B cell (primary cell): ENCODE data around the gene NSG1. TPM values are rescaled to one million over a fixed set of nuclear protein-coding genes. Genes with fewer than 3 reads are reported as not detected.

Source experiments
- ATAC-seq: fragments of 200-7000 bp; cut with Tn5 transposase; one replicate; pipeline ENCODE4 v1.10.0; 2021; ENCODE audit warnings: low read depth, mild to moderate bottlenecking, moderate number of reproducible peaks, moderate library complexity
- CTCF ChIA-PET: fragments of 350-600 bp; sonication (Branson Sonifier 250); formaldehyde crosslinking; loops from one replicate; lab custom pipeline; 2021; ENCODE audit warnings: antibody characterized with exemption, inconsistent platforms; lab: Charles Lee
- POLR2A ChIA-PET: fragments of 350-600 bp; sonication (Branson Sonifier 250); formaldehyde crosslinking; loops from one replicate; lab custom pipeline; 2021; ENCODE audit warnings: antibody characterized with exemption; lab: Charles Lee
- DNase-seq: peaks from one replicate; pipeline ENCODE4 v3.0.0; 2013
- H2AFZ ChIP-seq: 2 replicates; pipeline ENCODE4 v1.6.1; 2012; ENCODE audit warnings: mild to moderate bottlenecking, low read depth, low read length; ENCODE audit not compliant: insufficient read depth, poor library complexity, severe bottlenecking
- H3K27ac ChIP-seq, 2 donors: 1 replicate in 1 of 2; 2 replicates in 1 of 2; pipeline ENCODE4 v1.5.1; 2012 to 2013; ENCODE audit warnings: low read length in 2 of 2, mild to moderate bottlenecking in 2 of 2, moderate library complexity in 1 of 2
- H3K27me3 ChIP-seq, 4 experiments: fragments of 200-600 bp in 1 of 4; sonication (generic) in 1 of 4; replicated peaks in 1 of 4; 1 replicate in 2 of 4; 2 replicates in 2 of 4; pipeline versions ENCODE4 v1.6.1 to v1.7.0; 2013 to 2016; ENCODE audit warnings: low read length in 3 of 4, mild to moderate bottlenecking in 2 of 4, mixed read lengths in 1 of 4, moderate library complexity in 1 of 4; ENCODE audit not compliant: insufficient read depth in 4 of 4, control insufficient read depth in 3 of 4; ENCODE audit errors: control extremely low read depth in 1 of 4
- H3K36me3 ChIP-seq, 2 experiments: replicated peaks in 1 of 2; 1 replicate in 1 of 2; 2 replicates in 1 of 2; pipeline versions ENCODE4 v1.6.1 to v1.7.1; 2013; ENCODE audit warnings: low read length in 1 of 2; ENCODE audit not compliant: insufficient read depth in 2 of 2, control insufficient read depth in 1 of 2; ENCODE audit errors: control extremely low read depth in 1 of 2, extremely low read depth in 1 of 2
- H3K4me1 ChIP-seq, 2 donors: fragments of 200-600 bp in 1 of 2; sonication (generic) in 1 of 2; 1 replicate in 1 of 2; 2 replicates in 1 of 2; pipeline versions ENCODE4 v1.5.1 to v1.6.1; 2013 to 2017; ENCODE audit warnings: low read length in 2 of 2; ENCODE audit not compliant: control insufficient read depth in 2 of 2, insufficient read depth in 2 of 2
- H3K4me2 ChIP-seq: replicated peaks from 2 replicates; pipeline ENCODE3; 2012; ENCODE audit warnings: mild to moderate bottlenecking, low read depth, low read length; ENCODE audit not compliant: poor library complexity, severe bottlenecking
- H3K4me3 ChIP-seq, 5 experiments: fragments of 200-600 bp in 1 of 5; sonication (generic) in 1 of 5; 1 replicate in 3 of 5; 2 replicates in 2 of 5; pipeline versions ENCODE4 v1.5.1 to v1.7.0; 2011 to 2016; ENCODE audit warnings: low read length in 4 of 5, mild to moderate bottlenecking in 4 of 5, low read depth in 2 of 5, control low read depth in 1 of 5, moderate library complexity in 1 of 5; ENCODE audit not compliant: insufficient read depth in 1 of 5; ENCODE audit errors: control extremely low read depth in 1 of 5, extremely low read depth in 1 of 5
- H3K79me2 ChIP-seq: fragments of 200-600 bp; sonication (generic); one replicate; pipeline ENCODE4 v1.6.0; 2016; ENCODE audit warnings: low read length; ENCODE audit not compliant: control insufficient read depth, insufficient read depth
- H3K9ac ChIP-seq: fragments of 200-600 bp; sonication (generic); 2 replicates; pipeline ENCODE4 v1.6.1; 2017; ENCODE audit warnings: mild to moderate bottlenecking, low read length, moderate library complexity
- H3K9me3 ChIP-seq, 3 donors: one replicate each; pipeline versions ENCODE4 v1.6.1 to v1.7.1; 2013; ENCODE audit warnings: low read length in 2 of 3; ENCODE audit not compliant: control insufficient read depth in 2 of 3, insufficient read depth in 1 of 3; ENCODE audit errors: control extremely low read depth in 1 of 3
- H4K20me1 ChIP-seq: 2 replicates; pipeline ENCODE4 v1.6.0; 2012; ENCODE audit warnings: mild to moderate bottlenecking, low read length; ENCODE audit not compliant: insufficient read depth, control insufficient read depth, poor library complexity, severe bottlenecking
- H3K27ac Mint-ChIP-seq: one replicate; pipeline ENCODE4 v1.8.0; 2021; ENCODE audit warnings: mixed read lengths
- H3K27me3 Mint-ChIP-seq: one replicate; pipeline ENCODE4 v1.8.0; 2021; ENCODE audit warnings: mixed read lengths
- H3K4me1 Mint-ChIP-seq: one replicate; pipeline ENCODE4 v1.8.0; 2021; ENCODE audit warnings: mixed read lengths
- H3K4me3 Mint-ChIP-seq: one replicate; pipeline ENCODE4 v1.8.0; 2021; ENCODE audit warnings: mixed read lengths
- H3K9me3 Mint-ChIP-seq: one replicate; pipeline ENCODE4 v1.8.0; 2022; ENCODE audit warnings: mixed read lengths; ENCODE audit not compliant: insufficient read depth
- CTCF ChIP-seq: fragments of 200-600 bp; IDR thresholded peaks from one replicate; pipeline ENCODE4 v1.8.0; 2022; ENCODE audit warnings: antibody characterized with exemption, mild to moderate bottlenecking
- EZH2 ChIP-seq: IDR thresholded peaks from 2 replicates; pipeline ENCODE4 v1.6.1; 2012; ENCODE audit warnings: borderline replicate concordance, low read depth, mild to moderate bottlenecking, moderate library complexity, low read length; ENCODE audit not compliant: insufficient read depth, poor library complexity, severe bottlenecking
- WGBS: methylation state at CpG from one replicate; pipeline ENCODE4 v1.1.5; 2013; ENCODE audit warnings: missing lambda C conversion rate; ENCODE audit not compliant: insufficient coverage; 5-methylcytosine and 5-hydroxymethylcytosine counted together
- intact Hi-C: fragments of 100-400 bp; cut with micrococcal nuclease; formaldehyde crosslinking; loops from one replicate; pipeline ENCODE4 v1.10.0; 2022
- polyA plus RNA-seq: library from polyadenylated mRNA; depleted of rRNA; stranded (reverse); fragments of >200 nt; gene quantifications from 2 replicates; pipeline ENCODE4 v1.2.3, GENCODE V29; 2012
- total RNA-seq, 2 donors: library from RNA; stranded (reverse); fragments of 120-200 nt in 1 of 2; gene quantifications; 1 replicate in 1 of 2; 2 replicates in 1 of 2; pipeline versions ENCODE4 v1.2.3 to v1.2.4, GENCODE V29; 2013 to 2022

The NSG1 gene
- total and polyA plus RNA-seq, 2 donors (not counting 1 experiment from before 2014, with no cell fraction given), result not detected

- ATAC-seq (no peak), DNase-seq (no peak)
- Histone ChIP-seq H3K4me2 (no peak overlapping the region), H4K20me1 (peaks cover 5% of the 10 kb centered on the region), H3K79me2 (no peaks in the 10 kb centered on the region), H2AFZ (no peak overlapping the region), H3K27me3 (no peaks in the 10 kb centered on the region), H3K9me3 (no peaks in the 10 kb centered on the region), H3K4me1 (no peaks in the 10 kb centered on the region), H3K4me3 (no peak overlapping the region), H3K27ac (no peak overlapping the region), H3K36me3 (peaks cover 6 to 20% of the 10 kb centered on the region in 2 experiments), H3K9ac (no peak overlapping the region)
- Mint-ChIP-seq H3K4me3 (no peak overlapping the region), H3K27ac (no peak overlapping the region), H3K4me1 (no peaks in the 10 kb centered on the region), H3K27me3 (no peaks in the 10 kb centered on the region), H3K9me3 (no peaks in the 10 kb centered on the region)
- POLR2A ChIA-PET, result no interaction called here
- intact Hi-C loops, result no loop called here
- WGBS, result 99% methylated on average over 8 of the region's 10 CpGs
- CTCF ChIA-PET, result no interaction called here
- TF ChIP-seq EZH2 (no peak), CTCF (no peak)
Measured at GRCh38 chr4:4428966-4429875, 42.3 kb downstream of the NSG1 start.
